Neutrophil (primary cell): Measurements from ENCODE around the gene PTPRN2.

ENCODE experiments used
- H3K27ac ChIP-seq: fragments of 200-600 bp; sonication (generic); 2 replicates; pipeline ENCODE4 v1.5.1; 2016; ENCODE audit warnings: mild to moderate bottlenecking, moderate library complexity
- H3K27me3 ChIP-seq: fragments of 200-600 bp; sonication (generic); 2 replicates; pipeline ENCODE4 v1.6.0; 2016; ENCODE audit warnings: mild to moderate bottlenecking
- H3K36me3 ChIP-seq: fragments of 200-600 bp; sonication (generic); 2 replicates; pipeline ENCODE4 v1.5.1; 2017
- H3K4me1 ChIP-seq, 2 experiments: fragments of 200-600 bp in 1 of 2; sonication (generic) in 1 of 2; 1 replicate in 1 of 2; 2 replicates in 1 of 2; pipeline versions ENCODE4 v1.5.1 to v1.6.1; 2013 to 2016; ENCODE audit warnings: low read depth in 1 of 2, low read length in 1 of 2, mild to moderate bottlenecking in 1 of 2, moderate library complexity in 1 of 2; ENCODE audit not compliant: control insufficient read depth in 1 of 2, insufficient read depth in 1 of 2
- H3K4me3 ChIP-seq, 2 experiments: fragments of 200-600 bp in 1 of 2; sonication (generic) in 1 of 2; 1 replicate in 1 of 2; 2 replicates in 1 of 2; pipeline ENCODE4 v1.5.1; 2013 to 2016; ENCODE audit warnings: low read depth in 1 of 2, low read length in 1 of 2, mild to moderate bottlenecking in 1 of 2, moderate library complexity in 1 of 2
- H3K9me3 ChIP-seq: fragments of 200-600 bp; sonication (generic); 2 replicates; pipeline ENCODE4 v1.5.1; 2016
- TF ChIP-seq, protein P1 (sequence below): fragments of 200-600 bp; sonication (generic); IDR thresholded peaks from 2 replicates; pipeline ENCODE4 v1.5.1; 2016; ENCODE audit warnings: antibody characterized with exemption

Gene PTPRN2

DNA sequence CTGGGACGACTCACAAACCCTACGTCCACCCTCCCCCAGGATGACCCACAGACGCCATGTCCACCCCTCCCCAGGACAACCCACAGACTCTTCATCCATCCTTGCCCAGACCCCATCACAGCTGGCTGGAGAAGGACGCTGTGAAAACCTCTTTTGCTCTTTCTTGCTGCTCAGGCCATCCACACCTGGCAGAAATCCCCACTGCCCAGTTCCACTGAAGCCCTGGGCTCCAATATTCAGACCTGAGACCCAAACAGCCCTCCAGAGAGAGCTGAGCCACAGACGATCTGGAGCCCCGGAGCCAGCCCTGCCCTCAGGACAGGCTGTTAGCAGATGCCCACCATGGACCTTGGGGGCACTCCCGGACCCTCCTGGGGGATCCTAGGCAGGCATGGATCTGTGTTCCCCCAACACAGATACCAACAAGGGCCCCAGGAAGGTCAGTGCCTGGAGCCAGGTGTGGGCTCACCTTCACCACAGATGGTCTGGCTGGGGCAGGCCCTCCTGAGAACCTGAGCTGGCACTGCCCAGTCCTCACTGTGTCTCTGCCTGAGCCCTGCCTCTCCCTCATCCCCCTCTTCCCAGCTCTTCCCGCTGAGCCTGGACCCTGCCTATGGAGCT, 226.2 kb downstream of the PTPRN2 start:
- TF ChIP-seq, protein P1, sequence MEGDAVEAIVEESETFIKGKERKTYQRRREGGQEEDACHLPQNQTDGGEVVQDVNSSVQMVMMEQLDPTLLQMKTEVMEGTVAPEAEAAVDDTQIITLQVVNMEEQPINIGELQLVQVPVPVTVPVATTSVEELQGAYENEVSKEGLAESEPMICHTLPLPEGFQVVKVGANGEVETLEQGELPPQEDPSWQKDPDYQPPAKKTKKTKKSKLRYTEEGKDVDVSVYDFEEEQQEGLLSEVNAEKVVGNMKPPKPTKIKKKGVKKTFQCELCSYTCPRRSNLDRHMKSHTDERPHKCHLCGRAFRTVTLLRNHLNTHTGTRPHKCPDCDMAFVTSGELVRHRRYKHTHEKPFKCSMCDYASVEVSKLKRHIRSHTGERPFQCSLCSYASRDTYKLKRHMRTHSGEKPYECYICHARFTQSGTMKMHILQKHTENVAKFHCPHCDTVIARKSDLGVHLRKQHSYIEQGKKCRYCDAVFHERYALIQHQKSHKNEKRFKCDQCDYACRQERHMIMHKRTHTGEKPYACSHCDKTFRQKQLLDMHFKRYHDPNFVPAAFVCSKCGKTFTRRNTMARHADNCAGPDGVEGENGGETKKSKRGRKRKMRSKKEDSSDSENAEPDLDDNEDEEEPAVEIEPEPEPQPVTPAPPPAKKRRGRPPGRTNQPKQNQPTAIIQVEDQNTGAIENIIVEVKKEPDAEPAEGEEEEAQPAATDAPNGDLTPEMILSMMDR = no peak
- H3K9me3 ChIP-seq = no peaks in the 10 kb centered on the region
- H3K4me3 ChIP-seq = no peak overlapping the region
- no peak overlapping the region for H3K27ac ChIP-seq
- no peaks in the 10 kb centered on the region for H3K4me1 ChIP-seq
- no peaks in the 10 kb centered on the region for H3K27me3 ChIP-seq
- no peaks in the 10 kb centered on the region for H3K36me3 ChIP-seq

DNA sequence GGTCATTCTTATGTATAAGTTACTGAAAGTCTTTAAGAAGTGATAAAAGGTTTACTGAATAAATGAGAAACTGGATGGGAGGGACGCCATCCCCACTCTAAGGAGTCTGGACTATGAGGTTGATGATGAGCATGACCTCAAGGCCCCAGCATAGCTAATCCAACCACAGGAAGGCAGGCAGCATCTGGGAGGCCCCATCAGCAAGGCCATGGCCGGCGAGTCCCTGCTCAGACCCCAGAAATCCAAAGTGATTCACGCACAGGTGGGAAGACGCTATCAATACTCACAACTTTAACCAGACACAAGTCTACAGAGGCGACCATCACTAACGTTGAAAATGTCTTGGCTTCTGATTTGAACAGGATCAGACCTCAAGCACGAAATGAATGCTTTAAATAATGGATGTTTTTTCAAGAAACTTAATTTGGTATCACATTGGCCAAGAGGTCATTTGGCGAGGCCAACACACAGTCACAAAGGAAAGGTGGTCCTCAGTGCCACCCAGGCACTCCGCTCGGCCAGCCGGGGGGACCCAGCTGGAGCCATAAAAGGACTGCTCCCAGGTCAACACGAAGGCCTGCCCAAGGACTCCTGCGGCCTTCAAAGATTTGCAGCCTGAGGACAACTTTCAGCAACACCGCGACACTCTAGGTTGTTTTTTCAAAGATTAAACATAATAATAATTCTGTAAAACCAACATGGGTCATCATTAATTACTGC, 228.5 kb downstream of the PTPRN2 start:
- Histone ChIP-seq H3K4me3 (no peak overlapping the region), H3K4me1 (no peaks in the 10 kb centered on the region), H3K27ac (no peak overlapping the region), H3K9me3 (no peaks in the 10 kb centered on the region), H3K27me3 (no peaks in the 10 kb centered on the region), H3K36me3 (no peaks in the 10 kb centered on the region)
- TF ChIP-seq, protein P1 = no peak

DNA sequence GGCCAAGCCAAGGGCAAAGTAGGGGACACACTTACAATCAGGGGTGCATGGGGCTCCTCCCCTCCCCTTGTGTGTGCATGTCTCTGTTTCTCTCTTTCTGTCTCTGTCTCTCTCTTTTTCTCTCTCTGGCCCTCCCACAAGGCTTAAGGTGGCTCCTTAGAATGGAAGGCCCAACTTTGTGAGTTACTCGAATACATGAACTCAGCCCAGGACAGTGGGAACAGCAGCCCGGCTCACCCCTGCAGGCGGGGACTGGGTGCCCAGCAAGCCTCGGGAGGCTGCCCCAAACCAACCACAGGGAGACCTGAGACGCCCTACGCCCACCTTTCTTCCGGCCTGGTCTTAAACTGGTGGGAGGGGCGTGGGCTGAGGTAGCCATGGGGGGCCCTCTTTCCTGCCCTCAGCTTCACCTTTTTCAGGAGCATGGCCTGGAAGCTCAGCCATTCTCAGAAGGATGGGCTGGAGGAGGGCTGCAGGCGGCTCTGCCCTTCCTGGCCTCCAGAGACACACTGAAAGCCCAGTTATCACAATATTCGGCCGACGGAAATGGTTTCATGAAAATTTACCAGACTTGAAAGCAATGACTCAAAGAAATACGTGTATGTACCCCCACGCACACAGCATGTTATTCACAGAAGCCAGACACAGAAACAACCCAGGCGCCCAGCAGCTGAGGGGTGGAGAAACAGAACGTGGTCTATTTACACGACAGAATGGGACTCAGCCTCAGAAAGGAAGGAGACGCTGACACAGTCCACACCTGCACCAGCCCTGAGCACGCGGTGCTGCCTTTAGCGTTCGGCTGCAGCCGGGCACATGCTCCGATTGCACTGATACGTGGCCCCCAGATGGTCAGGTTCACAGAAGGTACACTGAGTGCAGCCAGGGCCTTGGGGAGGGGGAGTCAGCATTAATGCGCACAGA, 229.5 kb downstream of the PTPRN2 start:
- Histone ChIP-seq H3K9me3 (no peaks in the 10 kb centered on the region), H3K27ac (no peak overlapping the region), H3K27me3 (no peaks in the 10 kb centered on the region), H3K36me3 (no peaks in the 10 kb centered on the region), H3K4me3 (no peak overlapping the region), H3K4me1 (no peaks in the 10 kb centered on the region)
- TF ChIP-seq, protein P1 = no peak

DNA sequence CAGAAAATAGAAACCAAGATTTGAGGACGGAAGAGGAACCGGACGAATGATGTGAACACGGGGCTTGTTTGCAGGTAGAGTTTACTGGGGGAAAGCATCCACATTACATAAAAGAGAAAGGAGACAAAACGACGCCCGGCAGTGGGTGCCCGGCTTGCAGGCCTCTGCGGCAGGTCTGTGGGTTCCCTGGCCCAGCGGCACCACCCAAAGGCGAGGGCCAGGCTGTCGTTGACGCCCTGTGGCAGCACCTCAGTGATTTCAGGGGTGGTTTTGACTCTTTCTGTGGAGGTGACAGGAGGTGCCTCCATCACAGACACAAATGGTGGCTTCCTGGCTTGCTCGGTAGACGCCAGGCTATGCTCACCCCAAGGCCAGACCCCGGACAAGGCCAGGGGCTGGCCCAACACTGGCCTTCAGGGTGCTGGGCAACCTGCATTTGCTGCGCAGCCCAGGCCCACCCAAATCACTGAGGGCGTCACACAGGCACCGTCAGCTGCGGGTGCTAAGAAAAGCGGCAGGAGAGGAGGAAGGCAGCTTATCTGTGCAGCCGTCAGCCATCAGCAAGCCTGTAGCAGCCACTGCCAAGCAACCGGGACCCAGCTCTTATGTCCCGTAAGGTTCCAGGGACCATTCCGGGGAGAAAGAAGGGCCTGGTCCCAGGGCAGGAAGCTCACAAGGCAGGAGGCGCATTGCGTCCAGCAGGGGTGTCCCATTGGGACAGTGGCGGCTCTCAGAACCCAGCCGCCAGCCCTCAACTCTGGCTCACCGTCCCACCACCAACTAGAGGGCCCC, 230.3 kb downstream of the PTPRN2 start:
- TF ChIP-seq, protein P1 = no peak
- Histone ChIP-seq H3K36me3 (no peaks in the 10 kb centered on the region), H3K9me3 (no peaks in the 10 kb centered on the region), H3K27me3 (no peaks in the 10 kb centered on the region), H3K4me1 (no peaks in the 10 kb centered on the region), H3K4me3 (no peak overlapping the region), H3K27ac (no peak overlapping the region)

DNA sequence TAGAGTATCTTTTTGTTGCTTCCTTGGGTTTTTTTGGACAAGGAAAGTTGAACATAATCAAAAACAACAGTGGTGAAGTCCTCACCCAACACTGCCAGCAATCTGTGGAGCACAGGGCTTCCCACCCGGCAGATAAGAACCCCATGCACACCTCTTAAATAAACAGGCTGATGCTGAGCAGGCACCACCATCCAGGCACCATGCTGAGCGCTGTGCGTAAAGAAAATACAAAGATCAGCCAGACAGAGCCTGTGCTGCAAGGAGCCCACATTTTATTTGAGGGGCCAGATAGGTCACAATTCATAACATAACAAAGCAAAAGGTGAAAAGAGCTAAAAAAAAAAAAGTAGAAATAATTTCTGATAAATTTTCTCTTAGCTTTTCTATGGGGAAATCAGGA, 231.2 kb downstream of the PTPRN2 start:
- TF ChIP-seq, protein P1 = no peak
- Histone ChIP-seq H3K27me3 (no peaks in the 10 kb centered on the region), H3K4me3 (no peak overlapping the region), H3K36me3 (no peaks in the 10 kb centered on the region), H3K9me3 (no peaks in the 10 kb centered on the region), H3K4me1 (no peaks in the 10 kb centered on the region), H3K27ac (no peak overlapping the region)
